HEK293T (cell line): ENCODE data around the gene ADAMTS7.
"Not testable (repeated sequence)": the region's sequence is repeated elsewhere in the genome, so short reads cannot be mapped to it uniquely, and the experiment has no call there.

ENCODE experiments used
- CTCF ChIA-PET: fragments of 350-600 bp; formaldehyde crosslinking; extraction: SDS; loops from one replicate; lab custom pipeline; 2021; ENCODE audit warnings: antibody characterized with exemption, inconsistent platforms; lab: Yijun Ruan, JAX
- POLR2A ChIA-PET: fragments of 350-600 bp; formaldehyde crosslinking; extraction: SDS; loops from one replicate; lab custom pipeline; 2020; ENCODE audit warnings: antibody characterized with exemption, inconsistent platforms; lab: Yijun Ruan, JAX
- DNase-seq: peaks from one replicate; pipeline ENCODE4 v3.0.0; 2012; ENCODE audit warnings: mixed read lengths; ENCODE audit errors: extremely low spot score
- ARNT ChIP-seq: fragments of 450-650 bp; IDR thresholded peaks from 2 replicates; pipeline ENCODE4 v1.6.1; 2017; ENCODE audit warnings: mild to moderate bottlenecking
- BHLHE40 ChIP-seq: fragments of 450-650 bp; IDR thresholded peaks from 2 replicates; pipeline ENCODE4 v1.6.1; 2016; ENCODE audit warnings: mild to moderate bottlenecking, moderate library complexity, borderline replicate concordance
- CTBP1 ChIP-seq: fragments of 450-650 bp; IDR thresholded peaks from 2 replicates; pipeline ENCODE4 v1.6.1; 2016; ENCODE audit warnings: borderline replicate concordance
- ELF4 ChIP-seq: fragments of 450-650 bp; IDR thresholded peaks from 2 replicates; pipeline ENCODE4 v1.6.1; 2017; ENCODE audit warnings: antibody characterized with exemption
- FOXA1 ChIP-seq: fragments of 450-650 bp; IDR thresholded peaks from 2 replicates; pipeline ENCODE4 v1.6.1; 2016; ENCODE audit warnings: mild to moderate bottlenecking
- FOXK2 ChIP-seq: fragments of 450-650 bp; IDR thresholded peaks from 2 replicates; pipeline ENCODE4 v1.6.1; 2016; ENCODE audit warnings: mild to moderate bottlenecking
- FOXM1 ChIP-seq: fragments of 450-650 bp; IDR thresholded peaks from 2 replicates; pipeline ENCODE4 v1.6.1; 2017; ENCODE audit warnings: mild to moderate bottlenecking, borderline replicate concordance
- HDGF ChIP-seq: fragments of 450-650 bp; IDR thresholded peaks from 2 replicates; pipeline ENCODE4 v1.6.1; 2017; ENCODE audit warnings: antibody characterized with exemption, borderline replicate concordance
- L3MBTL2 ChIP-seq: fragments of 450-650 bp; conservative IDR thresholded peaks from 2 replicates; pipeline ENCODE4 v1.6.1; 2016; ENCODE audit warnings: mild to moderate bottlenecking
- LEF1 ChIP-seq: fragments of 450-650 bp; IDR thresholded peaks from 2 replicates; pipeline ENCODE4 v1.6.1; 2017; ENCODE audit warnings: mild to moderate bottlenecking, borderline replicate concordance
- NFRKB ChIP-seq: fragments of 450-650 bp; IDR thresholded peaks from 2 replicates; pipeline ENCODE4 v1.6.1; 2016; ENCODE audit warnings: mild to moderate bottlenecking, moderate library complexity
- PKNOX1 ChIP-seq: fragments of 450-650 bp; IDR thresholded peaks from 2 replicates; pipeline ENCODE4 v1.6.1; 2016
- SP1 ChIP-seq: fragments of 450-650 bp; IDR thresholded peaks from 2 replicates; pipeline ENCODE4 v1.6.1; 2017
- SUZ12 ChIP-seq: fragments of 450-650 bp; IDR thresholded peaks from 2 replicates; pipeline ENCODE4 v1.6.1; 2016; ENCODE audit warnings: mild to moderate bottlenecking
- TARDBP ChIP-seq: fragments of 450-650 bp; IDR thresholded peaks from 2 replicates; pipeline ENCODE4 v1.6.1; 2016
- ZNF384 ChIP-seq: fragments of 450-650 bp; IDR thresholded peaks from 2 replicates; pipeline ENCODE4 v1.6.1; 2016

ADAMTS7 gene

GRCh38 chr15:78795043-78795442 lies 16.2 kb downstream of the ADAMTS7 start:
- TF ChIP-seq FOXA1: no peak
- no peak for TF ChIP-seq BHLHE40
- TF ChIP-seq TARDBP: no peak
- no peak for TF ChIP-seq NFRKB
- no peak for TF ChIP-seq SP1
- TF ChIP-seq ZNF384: no peak
- no peak for TF ChIP-seq FOXM1
- TF ChIP-seq ARNT: no peak
- no peak for TF ChIP-seq ELF4
- CTCF ChIA-PET: no interaction called here
- no peak for DNase-seq
- POLR2A ChIA-PET: no interaction called here

DNA sequence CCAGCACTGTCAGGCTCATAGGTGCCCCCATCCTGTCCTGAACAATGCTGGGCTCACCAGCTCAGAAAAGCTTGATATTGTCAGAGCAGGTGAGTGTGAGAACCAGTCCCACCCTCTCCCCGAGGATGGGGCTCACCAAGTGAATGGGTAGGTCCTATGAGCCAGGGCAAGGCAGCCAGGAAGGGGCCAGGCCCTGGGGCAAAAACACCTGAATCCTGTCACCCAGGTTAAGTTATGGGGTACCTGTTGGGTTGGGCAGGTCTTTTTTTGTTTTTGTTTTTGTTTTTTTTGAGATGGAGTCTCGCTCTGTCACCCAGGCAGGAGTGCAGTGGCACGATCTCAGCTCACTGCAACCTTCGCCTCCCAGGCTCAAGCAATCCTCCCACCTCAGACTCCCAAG lies 16.8 kb downstream of the ADAMTS7 start:
- DNase-seq, CTCF ChIA-PET, POLR2A ChIA-PET: not testable (repeated sequence)

- ChIA-PET POLR2A (no interaction called here), CTCF (no interaction called here)
- TF ChIP-seq L3MBTL2: no peak
- no peak for TF ChIP-seq SP1
- TF ChIP-seq PKNOX1: no peak
- no peak for TF ChIP-seq BHLHE40
- TF ChIP-seq ARNT: no peak
- no peak for TF ChIP-seq FOXM1
- TF ChIP-seq TARDBP: no peak
- no peak for TF ChIP-seq NFRKB
- TF ChIP-seq SUZ12: no peak
- no peak for TF ChIP-seq CTBP1
- TF ChIP-seq FOXA1: no peak
- TF ChIP-seq FOXK2: no peak
- no peak for TF ChIP-seq ELF4
- no peak for TF ChIP-seq LEF1
- no peak for TF ChIP-seq HDGF
- TF ChIP-seq ZNF384: no peak
These were observed 19.9 kb downstream of the ADAMTS7 start for GRCh38 chr15:78791357-78791756.

DNA sequence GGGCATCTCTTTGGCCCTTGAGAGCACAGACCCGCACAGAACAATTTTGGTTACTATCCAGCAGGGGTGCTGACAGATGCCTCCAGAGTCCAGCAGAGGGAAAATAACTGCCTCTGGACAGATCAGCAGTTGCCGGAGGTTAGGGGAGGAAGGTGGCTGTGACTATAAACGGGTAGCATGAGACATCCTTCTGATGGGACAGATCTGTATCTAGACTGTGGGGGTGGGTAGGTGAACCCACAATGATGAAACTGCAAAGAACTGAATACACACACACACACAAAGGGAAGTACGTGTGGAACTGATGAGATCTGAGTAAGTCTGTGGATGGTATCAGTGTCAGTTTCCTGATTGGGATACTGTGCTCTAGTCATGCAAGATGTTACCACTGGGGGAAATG lies 21.2 kb downstream of the ADAMTS7 start:
- TF ChIP-seq L3MBTL2: no peak
- TF ChIP-seq FOXK2: no peak
- TF ChIP-seq PKNOX1: no peak
- no peak for TF ChIP-seq CTBP1
- no peak for TF ChIP-seq ARNT
- no peak for TF ChIP-seq ZNF384
- no peak for TF ChIP-seq NFRKB
- TF ChIP-seq LEF1: no peak
- no peak for TF ChIP-seq SUZ12
- TF ChIP-seq HDGF: no peak
- no peak for TF ChIP-seq FOXM1
- TF ChIP-seq TARDBP: no peak
- no peak for TF ChIP-seq ELF4
- TF ChIP-seq BHLHE40: no peak
- TF ChIP-seq FOXA1: no peak
- CTCF ChIA-PET: interaction anchor here (0.7 kb wide), 1 partner anchor 21 kb away, joined by 3 read pairs; the partner anchor contains the start of gene ADAMTS7

More at GRCh38 chr15:78791357-78791756, 19.9 kb downstream of the ADAMTS7 start:
- DNase-seq: no peak

GRCh38 chr15:78789615-78790014 lies 21.6 kb downstream of the ADAMTS7 start:
- DNase-seq: no peak
- ChIA-PET CTCF (interaction anchor here (0.7 kb wide), 1 partner anchor 21 kb away, joined by 3 read pairs; the partner anchor contains the start of gene ADAMTS7), POLR2A (no interaction called here)
- TF ChIP-seq ELF4: no peak
- TF ChIP-seq TARDBP: no peak
- no peak for TF ChIP-seq SUZ12
- TF ChIP-seq NFRKB: no peak
- TF ChIP-seq FOXA1: no peak
- no peak for TF ChIP-seq FOXM1
- no peak for TF ChIP-seq CTBP1
- TF ChIP-seq LEF1: no peak
- TF ChIP-seq BHLHE40: no peak
- TF ChIP-seq ZNF384: no peak
- TF ChIP-seq FOXK2: no peak
- no peak for TF ChIP-seq PKNOX1
- no peak for TF ChIP-seq HDGF
- TF ChIP-seq L3MBTL2: no peak
- TF ChIP-seq SP1: no peak

More for the DNA sequence above, 21.2 kb downstream of the ADAMTS7 start:
- no peak for DNase-seq
- POLR2A ChIA-PET: no interaction called here

DNA sequence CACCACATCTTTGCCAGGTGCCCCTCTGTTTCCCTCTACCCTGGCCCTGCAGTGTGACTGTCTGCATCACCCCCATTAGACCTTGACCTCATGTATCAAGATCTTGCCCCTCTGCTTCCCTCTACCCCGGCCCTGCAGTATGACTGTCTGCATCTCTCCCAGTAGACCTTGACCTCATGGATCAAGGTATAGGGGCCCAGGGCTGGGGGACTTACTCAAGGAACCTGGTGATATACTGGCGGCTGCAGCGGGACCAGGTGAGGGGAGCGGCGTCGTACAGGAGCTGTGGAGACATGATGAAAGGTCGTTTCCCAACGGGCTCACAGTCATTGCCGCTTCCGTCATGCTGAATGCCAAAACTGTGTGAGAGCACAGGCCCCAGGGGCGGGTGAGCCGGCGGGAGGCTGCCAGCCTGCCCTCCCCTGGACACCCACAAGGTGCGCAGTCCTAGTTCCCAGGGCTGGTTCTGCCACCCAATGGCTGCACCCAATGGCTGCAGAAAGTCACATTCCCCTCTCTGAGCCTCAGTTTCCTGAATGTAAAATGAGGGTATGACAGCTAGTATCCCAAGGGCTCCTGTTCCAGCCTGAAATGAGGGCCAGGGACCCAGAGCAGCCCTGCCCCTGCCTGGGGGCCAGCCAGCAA lies 23.1 kb downstream of the ADAMTS7 start:
- no peak for DNase-seq
- CTCF ChIA-PET: no interaction called here
- POLR2A ChIA-PET: no interaction called here
- TF ChIP-seq SP1: no peak
- TF ChIP-seq NFRKB: no peak
- no peak for TF ChIP-seq SUZ12
- no peak for TF ChIP-seq HDGF
- TF ChIP-seq PKNOX1: no peak

- DNase-seq, POLR2A ChIA-PET, CTCF ChIA-PET: not testable (repeated sequence)
These were observed 28.9 kb downstream of the ADAMTS7 start for GRCh38 chr15:78782402-78782801.

DNA sequence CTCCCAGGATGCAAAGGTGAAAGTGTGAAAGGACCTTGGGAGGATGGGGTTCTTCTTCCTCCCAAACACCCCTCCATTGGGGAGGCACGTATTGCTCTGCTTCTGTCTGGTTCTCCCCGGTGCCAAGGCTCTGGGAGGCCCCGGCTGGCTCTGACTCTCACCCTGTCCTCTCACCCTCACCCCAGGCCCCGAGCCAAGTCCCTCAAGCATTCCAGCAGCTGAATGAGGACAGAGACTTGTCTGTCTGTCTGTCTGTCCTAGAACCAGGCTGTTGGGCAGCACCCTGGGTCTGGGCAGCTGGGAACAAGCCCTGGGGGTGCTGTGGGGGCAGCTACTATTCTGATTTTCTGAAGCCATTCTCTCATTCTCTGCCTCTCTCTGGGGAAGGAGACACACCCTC lies 29.9 kb downstream of the ADAMTS7 start:
- POLR2A ChIA-PET, DNase-seq, CTCF ChIA-PET: not testable (repeated sequence)

DNA sequence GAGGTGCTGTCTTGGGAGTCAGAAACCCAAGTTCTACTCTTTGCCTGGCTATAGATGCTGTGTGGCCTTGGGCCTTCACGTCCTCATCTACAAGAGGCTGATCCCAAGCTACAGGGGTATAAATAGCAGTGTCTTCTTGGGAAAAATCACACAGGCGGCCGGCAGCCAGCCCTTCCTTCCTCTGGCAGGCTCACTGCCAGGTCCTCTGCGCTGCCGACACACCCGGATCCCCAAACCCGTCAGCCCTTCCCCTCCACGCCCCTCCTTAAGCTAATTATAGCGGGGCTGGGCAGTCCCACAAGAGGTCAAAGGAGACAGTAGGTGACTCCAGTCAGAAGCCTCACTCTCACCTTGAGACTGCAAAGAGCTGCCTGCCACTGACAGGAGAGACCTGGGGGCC lies 31.3 kb downstream of the ADAMTS7 start:
- CTCF ChIA-PET, POLR2A ChIA-PET, DNase-seq: not testable (repeated sequence)
